GM12878 (cell line): ENCODE measurements around the gene AASDHPPT. TPM values are rescaled to one million over a fixed set of nuclear protein-coding genes. Genes with fewer than 3 reads are reported as not detected.

Experiments used
- ATAC-seq: fragments of 200-7000 bp; cut with Tn5 transposase; 3 replicates; pipeline ENCODE4 v1.9.1; 2020; ENCODE audit warnings: mild to moderate bottlenecking, moderate library complexity
- BruUV-seq: library from RNA; stranded (reverse); fragments of 400-500 nt; replicated peaks from 2 replicates; lab custom pipeline; 2021; lab: Mats Ljungman, UMichigan
- CTCF ChIA-PET: fragments of 300-600 bp; sonication (Branson Sonifier 250); formaldehyde crosslinking; extraction: SDS; loops from one replicate; lab custom pipeline; 2021; ENCODE audit warnings: inconsistent platforms; lab: Yijun Ruan, JAX
- POLR2A ChIA-PET: fragments of 350-600 bp; formaldehyde crosslinking; extraction: SDS; loops from one replicate; lab custom pipeline; 2021; ENCODE audit warnings: inconsistent platforms; lab: Charles Lee
- RAD21 ChIA-PET: fragments of 300-600 bp; sonication (Branson Sonifier 250); formaldehyde crosslinking; loops from one replicate; lab custom pipeline; 2023; ENCODE audit warnings: antibody characterized with exemption; ENCODE audit not compliant: unreplicated experiment; lab: Charles Lee
- SMC1A ChIA-PET: fragments of 300-600 bp; sonication (Branson Sonifier 250); formaldehyde crosslinking; loops from one replicate; lab custom pipeline; 2023; ENCODE audit not compliant: unreplicated experiment, uncharacterized antibody; lab: Charles Lee
- DNase-seq: peaks from one replicate; pipeline ENCODE4 v3.0.0-alpha.2; 2011; ENCODE audit warnings: low read depth, low spot score
- FAIRE-seq: peaks from 3 replicates; lab custom pipeline; 2011; peaks lifted over from hg19 to GRCh38; lab: Jason Lieb, UNC
- H2AFZ ChIP-seq: 2 replicates; pipeline ENCODE4 v1.6.0; 2011; ENCODE audit warnings: low read depth, low read length, control low read depth; ENCODE audit not compliant: control insufficient read depth
- H3K27ac ChIP-seq: 2 replicates; pipeline ENCODE4 v1.5.1; 2011; ENCODE audit warnings: control low read depth; ENCODE audit not compliant: control insufficient read depth, insufficient read depth
- H3K27me3 ChIP-seq, 2 experiments: replicated peaks in 1 of 2; 2 replicates each; pipeline versions ENCODE4 v1.6.0 to v1.6.1; 2011; ENCODE audit warnings: low read length in 1 of 2; ENCODE audit not compliant: control insufficient read depth in 2 of 2, insufficient read depth in 2 of 2
- H3K36me3 ChIP-seq, 2 experiments: 2 replicates each; pipeline ENCODE4 v1.5.1; 2011; ENCODE audit warnings: low read length in 1 of 2; ENCODE audit not compliant: control insufficient read depth in 2 of 2, insufficient read depth in 2 of 2
- H3K4me1 ChIP-seq: 2 replicates; pipeline ENCODE4 v1.6.1; 2011; ENCODE audit warnings: mild to moderate bottlenecking, low read length, moderate library complexity, mixed read lengths; ENCODE audit not compliant: control insufficient read depth, insufficient read depth
- H3K4me2 ChIP-seq: 2 replicates; pipeline ENCODE4 v1.6.0; 2011; ENCODE audit warnings: control low read depth; ENCODE audit not compliant: control insufficient read depth, insufficient read depth
- H3K4me3 ChIP-seq: fragments of 200-600 bp; sonication (generic); 2 replicates; pipeline ENCODE4 v1.5.1; 2016
- H3K79me2 ChIP-seq: 2 replicates; pipeline ENCODE4 v1.6.0; 2011; ENCODE audit warnings: low read length; ENCODE audit not compliant: control insufficient read depth, insufficient read depth
- H3K9ac ChIP-seq: 2 replicates; pipeline ENCODE4 v1.8.0; 2011; ENCODE audit warnings: low read length, control low read depth, mixed read lengths; ENCODE audit not compliant: control insufficient read depth, insufficient read depth
- H3K9me3 ChIP-seq: replicated peaks from 3 replicates; pipeline ENCODE4 v1.5.1; 2011; ENCODE audit warnings: mild to moderate bottlenecking, low read length; ENCODE audit not compliant: control insufficient read depth, insufficient read depth
- H4K20me1 ChIP-seq: 2 replicates; pipeline ENCODE4 v1.6.0; 2011; ENCODE audit not compliant: control insufficient read depth, insufficient read depth
- MTA3 ChIP-seq: IDR thresholded peaks from 2 replicates; pipeline ENCODE4 v1.6.1; 2012; ENCODE audit warnings: low read length, inconsistent platforms, borderline replicate concordance
- ZNF592 ChIP-seq: fragments of 450-650 bp; IDR thresholded peaks from 2 replicates; pipeline ENCODE4 v1.6.1; 2017; ENCODE audit warnings: mild to moderate bottlenecking, moderate library complexity
- WGBS: methylation state at CpG from one replicate; pipeline ENCODE4 v1.1.6; 2016; ENCODE audit warnings: low lambda C conversion rate; ENCODE audit not compliant: insufficient replicate concordance, insufficient coverage; ENCODE audit errors: missing lambda C conversion rate; 5-methylcytosine and 5-hydroxymethylcytosine counted together
- in situ Hi-C: fragments of 300-500 bp; cut with MboI; formaldehyde crosslinking; loops from 9 replicates; pipeline ENCODE4 v1.14.3; 2018; ENCODE audit warnings: mixed read lengths
- intact Hi-C: fragments of 100-400 bp; cut with micrococcal nuclease; formaldehyde crosslinking; loops from one replicate; pipeline ENCODE4 v1.14.2; 2022; ENCODE audit not compliant: unreplicated experiment
- polyA plus RNA-seq, 11 experiments: library from polyadenylated mRNA; depleted of rRNA in 4 of 11; unstranded in 6 of 11; stranded (reverse) in 5 of 11; fragments of >200 nt; fragmentation: Nextera tagmentation in 4 of 11; fragmentation: Illumina TruSeq in 1 of 11; extraction: Ambion mirVana in 4 of 11; extraction: Trizol in 1 of 11; gene quantifications; 1 replicate in 1 of 11; 2 replicates in 10 of 11; pipeline versions ENCODE4 v1.2.1 to v1.2.3, GENCODE V29; 2011 to 2016; ENCODE audit warnings: inconsistent platforms in 2 of 11, missing spikeins in 2 of 11, low read depth in 1 of 11
- total RNA-seq, 4 experiments: library from RNA; depleted of rRNA in 3 of 4; stranded (reverse); fragments of >200 nt in 3 of 4; fragmentation: Illumina TruSeq in 1 of 4; extraction: Trizol in 1 of 4; gene quantifications; 2 replicates each; pipeline versions ENCODE4 v1.2.1 to v1.2.3, GENCODE V29; 2013 to 2021

Gene AASDHPPT
- total and polyA plus RNA-seq, 10 of the 15 experiments (the other 5 are each of a cell fraction or from before 2014, with no cell fraction given) = 37.3 to 92.6 (median 50.5) TPM

GRCh38 chr11:106132582-106133354, 55.3 kb downstream of the AASDHPPT start:
- no peaks in the 10 kb centered on the region; a peak in 1 of 4 replicates for H3K27me3 ChIP-seq
- ChIA-PET RAD21 (interaction anchor here (0.6 to 2.8 kb wide), 2 partner anchors 42 to 46 kb away, joined by 3 to 8 read pairs; no protein-coding TSS in a partner anchor), CTCF (interaction anchor here (0.8 to 7.6 kb wide), 5 partner anchors 10 to 129 kb away, joined by 3 to 61 read pairs (median 3); no protein-coding TSS in a partner anchor), POLR2A (no interaction called here), SMC1A (interaction anchor here (1.0 to 2.1 kb wide), 3 partner anchors 42 to 56 kb away, joined by 3 to 13 read pairs (median 9); partner anchors contain the start of gene KBTBD3)
- ATAC-seq = no peak
- no peaks in the 10 kb centered on the region for H3K36me3 ChIP-seq
- intact Hi-C loops = loop anchor here (1.0 kb wide), 1 partner anchor 44 kb away; no protein-coding TSS in a partner anchor
- no peaks in the 10 kb centered on the region for H4K20me1 ChIP-seq
- H3K79me2 ChIP-seq = no peaks in the 10 kb centered on the region
- FAIRE-seq = no peak
- WGBS = 9% methylated on average over 3 of the region's 3 CpGs
- TF ChIP-seq ZNF592 (no peak), MTA3 (no peak)
- no peak overlapping the region for H2AFZ ChIP-seq
- H3K4me2 ChIP-seq = no peak overlapping the region
- no peaks in the 10 kb centered on the region for H3K9me3 ChIP-seq
- H3K9ac ChIP-seq = no peak overlapping the region
- H3K27ac ChIP-seq = no peak overlapping the region
- no peak for DNase-seq
- no peak overlapping the region for H3K4me3 ChIP-seq
- no TSS peak for BruUV-seq
- in situ Hi-C loops = no loop called here
- no peaks in the 10 kb centered on the region for H3K4me1 ChIP-seq
